ENCODE results near the gene HSDL2. TPM values are rescaled to one million over a fixed set of nuclear protein-coding genes. Genes with fewer than 3 reads are reported as not detected.

Gene HSDL2
- total RNA-seq, 1 donor from 2014 or later, result 55.3 TPM

DNA sequence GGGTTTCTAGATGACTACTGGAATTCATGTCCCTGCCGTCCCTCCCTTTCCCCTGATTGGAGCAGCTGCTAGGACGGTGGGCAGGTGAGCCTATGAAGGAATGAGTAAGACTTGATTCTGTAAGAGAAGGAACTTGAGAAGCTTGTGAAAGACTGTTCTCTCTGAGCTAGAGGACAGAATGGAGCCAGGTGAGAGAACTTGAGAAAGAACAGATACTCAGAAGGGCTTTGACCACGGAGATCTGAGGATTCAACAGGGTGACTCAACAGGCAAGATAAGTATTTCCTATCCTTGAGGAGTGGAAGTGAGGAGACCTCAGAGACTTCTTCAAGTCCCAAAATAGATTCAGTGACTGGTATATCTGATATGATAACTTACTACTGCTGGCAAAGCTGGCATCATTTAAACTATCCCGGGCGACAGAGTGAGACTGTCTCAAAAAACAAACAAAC is 41.9 kb downstream of the HSDL2 start:
- DNase-seq (no peak), ATAC-seq (no peak)
- H3K27me3 ChIP-seq (ENCODE audit: low read depth), result no peaks in the 10 kb centered on the region
- intact Hi-C loops (cut with DNase I), result no loop called here
- no peaks in the 10 kb centered on the region for H3K9me3 ChIP-seq
- no peak overlapping the region for H3K27ac ChIP-seq
- no peaks in the 10 kb centered on the region for H3K4me1 ChIP-seq
- TF ChIP-seq, protein P1, sequence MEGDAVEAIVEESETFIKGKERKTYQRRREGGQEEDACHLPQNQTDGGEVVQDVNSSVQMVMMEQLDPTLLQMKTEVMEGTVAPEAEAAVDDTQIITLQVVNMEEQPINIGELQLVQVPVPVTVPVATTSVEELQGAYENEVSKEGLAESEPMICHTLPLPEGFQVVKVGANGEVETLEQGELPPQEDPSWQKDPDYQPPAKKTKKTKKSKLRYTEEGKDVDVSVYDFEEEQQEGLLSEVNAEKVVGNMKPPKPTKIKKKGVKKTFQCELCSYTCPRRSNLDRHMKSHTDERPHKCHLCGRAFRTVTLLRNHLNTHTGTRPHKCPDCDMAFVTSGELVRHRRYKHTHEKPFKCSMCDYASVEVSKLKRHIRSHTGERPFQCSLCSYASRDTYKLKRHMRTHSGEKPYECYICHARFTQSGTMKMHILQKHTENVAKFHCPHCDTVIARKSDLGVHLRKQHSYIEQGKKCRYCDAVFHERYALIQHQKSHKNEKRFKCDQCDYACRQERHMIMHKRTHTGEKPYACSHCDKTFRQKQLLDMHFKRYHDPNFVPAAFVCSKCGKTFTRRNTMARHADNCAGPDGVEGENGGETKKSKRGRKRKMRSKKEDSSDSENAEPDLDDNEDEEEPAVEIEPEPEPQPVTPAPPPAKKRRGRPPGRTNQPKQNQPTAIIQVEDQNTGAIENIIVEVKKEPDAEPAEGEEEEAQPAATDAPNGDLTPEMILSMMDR (IDR thresholded peaks at IDR 0.05), result no peak
- H3K4me3 ChIP-seq, result no peak overlapping the region
- H3K36me3 ChIP-seq, result peaks cover 31% of the 10 kb centered on the region

DNA sequence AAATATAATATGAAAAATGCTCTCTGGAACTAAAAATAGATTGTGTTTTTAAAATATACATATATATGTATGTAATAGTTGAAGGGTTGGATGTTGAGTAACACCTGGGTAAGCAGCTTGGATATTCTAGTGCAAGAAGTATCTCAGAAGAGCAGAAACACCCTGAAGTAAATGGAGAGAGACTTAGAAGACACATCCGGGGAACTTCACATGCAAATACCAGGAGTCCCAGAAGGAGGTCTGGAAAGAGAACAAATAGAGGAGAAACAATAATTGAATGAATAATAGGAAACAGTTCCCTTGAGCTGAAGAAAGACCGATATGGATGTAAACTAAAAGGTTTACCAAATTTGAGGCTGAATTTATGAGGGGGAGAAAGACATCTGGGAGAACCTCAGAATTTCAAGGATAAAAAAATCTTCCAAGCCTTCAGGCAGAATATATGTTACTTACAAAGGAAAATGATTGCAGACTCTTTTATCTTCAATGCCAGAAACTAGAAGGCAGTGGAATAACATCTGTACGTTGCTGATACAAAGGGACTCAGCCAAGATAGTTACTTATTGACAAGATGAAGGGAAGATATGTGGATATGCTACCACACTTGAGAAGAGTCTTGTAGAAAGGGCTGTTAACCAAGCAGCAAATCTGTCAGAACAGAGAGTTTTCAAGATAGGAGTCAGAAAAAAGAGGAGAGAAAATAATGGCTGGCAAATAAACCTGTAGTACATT is 42.7 kb downstream of the HSDL2 start:
- H3K4me1 ChIP-seq, result no peaks in the 10 kb centered on the region
- DNase-seq (no peak), ATAC-seq (no peak)
- no peak overlapping the region for H3K27ac ChIP-seq
- no peak overlapping the region for H3K4me3 ChIP-seq
- peaks cover 35% of the 10 kb centered on the region for H3K36me3 ChIP-seq
- H3K27me3 ChIP-seq (ENCODE audit: low read depth), result no peaks in the 10 kb centered on the region
- H3K9me3 ChIP-seq, result no peaks in the 10 kb centered on the region
- TF ChIP-seq, protein P1 (IDR thresholded peaks at IDR 0.05), result no peak
- intact Hi-C loops (cut with DNase I), result no loop called here

DNA sequence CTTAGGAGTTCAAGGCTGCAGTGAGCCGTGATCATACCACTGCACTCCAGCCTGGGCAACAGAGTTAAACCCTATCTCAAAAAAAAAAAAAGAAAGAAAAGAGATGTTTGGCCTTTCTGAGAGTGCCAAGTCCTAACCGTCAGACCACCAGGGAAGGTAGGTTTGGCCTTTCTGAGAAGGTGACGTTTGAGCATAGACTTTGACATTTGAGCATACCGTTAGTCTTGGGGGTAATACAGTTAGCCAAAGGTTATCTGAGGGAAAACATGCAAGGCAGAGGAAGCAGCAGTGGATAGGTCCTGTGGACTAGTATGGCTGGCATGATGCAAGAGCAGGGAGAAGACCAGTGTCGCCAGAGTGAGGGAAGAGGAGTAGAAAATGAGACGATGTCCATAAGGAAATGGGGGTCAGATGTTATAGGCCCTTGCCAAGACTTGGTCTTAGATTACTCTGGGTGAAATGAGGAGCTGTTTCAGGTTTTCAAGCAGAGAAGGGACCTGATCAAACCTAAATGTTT is 50.2 kb downstream of the HSDL2 start:
- H3K36me3 ChIP-seq, result peaks cover 34% of the 10 kb centered on the region
- H3K4me3 ChIP-seq, result no peak overlapping the region
- TF ChIP-seq, protein P1 (IDR thresholded peaks at IDR 0.05), result no peak
- intact Hi-C loops (cut with DNase I), result no loop called here
- no peaks in the 10 kb centered on the region for H3K9me3 ChIP-seq
- no peak for ATAC-seq
- no peaks in the 10 kb centered on the region for H3K27me3 ChIP-seq (ENCODE audit: low read depth)
- no peaks in the 10 kb centered on the region for H3K4me1 ChIP-seq
- no peak overlapping the region for H3K27ac ChIP-seq
- DNase-seq, result no peak

DNA sequence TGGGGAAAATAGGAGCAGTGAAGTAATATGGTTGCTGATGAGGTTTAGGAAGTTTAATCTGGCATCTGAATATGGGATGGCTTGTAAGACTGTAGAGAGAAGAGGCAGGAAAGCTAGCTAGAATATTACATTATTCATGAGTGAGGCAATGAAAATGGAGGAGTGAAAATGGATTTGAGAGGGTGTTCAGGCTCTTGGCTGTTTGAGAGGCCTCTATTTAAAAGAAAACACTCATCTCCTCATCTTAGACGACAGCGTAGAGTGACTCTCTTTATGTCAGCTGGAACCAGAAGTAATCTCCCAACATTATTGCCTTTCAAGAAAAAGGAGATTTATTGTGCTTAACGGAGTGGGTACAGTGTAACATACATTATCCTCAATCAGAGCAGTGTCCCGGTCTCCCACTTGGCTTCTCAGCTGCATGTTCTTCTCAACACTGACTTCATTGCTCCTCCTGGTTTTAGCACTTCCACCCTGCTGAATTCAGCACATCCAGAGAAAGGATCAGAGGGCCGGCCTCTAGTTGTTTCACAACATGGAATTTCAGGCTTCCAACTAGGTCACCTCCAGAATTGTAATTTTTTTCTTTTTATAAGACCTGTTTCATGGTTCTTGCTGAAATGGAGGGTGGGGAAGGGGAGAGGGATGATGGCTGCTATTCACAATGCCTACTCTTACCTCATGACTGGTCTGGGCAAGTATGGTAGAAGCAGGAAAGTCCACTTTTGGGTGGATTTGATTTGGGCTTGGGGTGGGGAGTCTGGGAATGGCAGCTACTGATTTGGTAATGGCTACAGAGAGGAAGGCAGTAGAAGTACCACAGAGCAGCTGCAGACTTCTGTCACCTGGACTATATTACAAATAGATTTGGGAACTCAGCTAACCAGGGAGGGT is 53.8 kb downstream of the HSDL2 start:
- Histone ChIP-seq H3K9me3 (no peaks in the 10 kb centered on the region), H3K27me3 (ENCODE audit: low read depth) (no peaks in the 10 kb centered on the region), H3K27ac (no peak overlapping the region), H3K36me3 (peaks cover 35% of the 10 kb centered on the region), H3K4me1 (no peaks in the 10 kb centered on the region), H3K4me3 (no peak overlapping the region)
- TF ChIP-seq, protein P1 (IDR thresholded peaks at IDR 0.05), result no peak
- intact Hi-C loops (cut with DNase I), result no loop called here
- DNase-seq, result no peak
- no peak for ATAC-seq

DNA sequence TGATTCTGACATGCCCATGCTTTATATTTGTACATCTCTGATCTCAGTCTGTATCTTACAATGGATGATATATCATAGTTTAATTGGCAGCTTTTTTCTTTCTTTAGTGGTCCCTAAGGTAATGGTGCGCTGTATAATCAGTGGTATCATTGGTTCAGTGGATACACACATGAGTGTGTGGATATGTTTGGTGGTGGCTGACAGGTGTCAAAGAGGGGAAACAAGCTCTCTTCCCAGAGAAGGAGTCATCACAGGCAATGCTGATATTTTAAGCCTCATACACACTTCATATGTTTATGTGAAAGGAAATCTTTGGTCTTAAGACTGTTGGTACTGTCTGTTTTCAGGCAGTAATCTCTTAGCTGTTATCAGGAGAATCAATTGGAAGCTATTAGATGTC is 54.6 kb downstream of the HSDL2 start:
- Histone ChIP-seq H3K27ac (no peak overlapping the region), H3K4me1 (no peaks in the 10 kb centered on the region), H3K9me3 (no peaks in the 10 kb centered on the region), H3K36me3 (peaks cover 35% of the 10 kb centered on the region), H3K27me3 (ENCODE audit: low read depth) (no peaks in the 10 kb centered on the region), H3K4me3 (no peak overlapping the region)
- ATAC-seq, result no peak
- intact Hi-C loops (cut with DNase I), result no loop called here
- TF ChIP-seq, protein P1 (IDR thresholded peaks at IDR 0.05), result no peak
- DNase-seq, result no peak
